HG03442 (cell line): ENCODE data around the gene XPNPEP1.
A peak's percentile ranks its signal among the peaks of the same experiment; 100 is the strongest.

ENCODE experiments used
- ATAC-seq: cut with Tn5 transposase; IDR thresholded peaks from one replicate; pipeline ENCODE4 v1.9.1; 2021; ENCODE audit warnings: mild to moderate bottlenecking, moderate library complexity; ENCODE audit not compliant: unreplicated experiment

Gene XPNPEP1

GRCh38 chr10:109922976-109923921, at the start of gene XPNPEP1:
Gene XPNPEP1, minus strand, starts transcription at chr10:109923511. Its CDS starts 78 bp downstream, at chr10:109923433.
- peak; percentile 95 for ATAC-seq

DNA sequence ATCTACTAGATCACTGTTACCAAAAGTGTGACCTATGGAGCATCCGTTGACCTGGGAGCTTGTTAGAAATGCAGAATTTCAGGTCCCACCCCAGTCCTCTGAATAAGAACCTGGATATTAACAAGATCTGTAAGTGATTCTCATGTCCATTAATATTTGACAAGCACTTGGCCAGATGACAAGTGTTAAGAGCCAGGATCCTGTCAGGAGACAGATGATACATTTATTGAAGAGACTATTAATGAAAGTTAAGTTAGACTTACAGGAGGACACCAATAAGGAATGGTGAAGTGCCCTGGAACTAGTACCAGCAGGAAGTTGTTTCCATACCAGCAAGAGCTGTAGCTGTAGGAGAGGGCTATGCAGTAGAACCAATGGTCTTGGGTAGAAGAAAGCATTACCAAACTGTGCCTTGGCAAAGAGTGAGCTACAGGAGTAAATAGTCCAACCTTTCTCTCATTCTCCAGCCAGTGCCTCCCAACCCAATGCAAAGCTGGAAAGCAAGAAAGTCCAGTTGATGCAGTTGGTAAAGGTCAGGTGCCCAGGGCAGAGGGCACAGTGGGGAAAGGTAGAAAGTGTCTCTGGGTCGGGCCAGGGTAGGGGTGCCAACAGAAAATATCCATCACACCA, 49.2 kb upstream of the XPNPEP1 start:
- no peak for ATAC-seq

DNA sequence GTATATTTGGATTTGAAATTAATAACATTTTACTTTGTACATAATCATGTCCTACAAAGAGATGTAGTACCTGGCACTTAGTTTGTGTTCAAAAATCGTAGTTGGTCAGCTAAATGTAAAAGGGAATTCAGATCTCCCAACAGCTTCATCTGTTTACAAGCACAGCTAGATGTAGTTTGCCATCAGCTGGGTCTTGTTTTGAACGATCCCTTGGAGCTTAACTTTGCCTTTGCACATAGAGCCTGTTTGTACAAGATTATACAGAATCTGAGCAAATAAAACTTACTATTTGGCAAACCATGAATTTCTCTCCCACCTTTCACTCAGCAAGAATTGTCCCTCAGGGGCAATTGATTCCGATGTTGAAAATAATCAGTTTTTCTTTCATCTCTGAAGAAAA, 48.3 kb upstream of the XPNPEP1 start:
- ATAC-seq, result no peak

DNA sequence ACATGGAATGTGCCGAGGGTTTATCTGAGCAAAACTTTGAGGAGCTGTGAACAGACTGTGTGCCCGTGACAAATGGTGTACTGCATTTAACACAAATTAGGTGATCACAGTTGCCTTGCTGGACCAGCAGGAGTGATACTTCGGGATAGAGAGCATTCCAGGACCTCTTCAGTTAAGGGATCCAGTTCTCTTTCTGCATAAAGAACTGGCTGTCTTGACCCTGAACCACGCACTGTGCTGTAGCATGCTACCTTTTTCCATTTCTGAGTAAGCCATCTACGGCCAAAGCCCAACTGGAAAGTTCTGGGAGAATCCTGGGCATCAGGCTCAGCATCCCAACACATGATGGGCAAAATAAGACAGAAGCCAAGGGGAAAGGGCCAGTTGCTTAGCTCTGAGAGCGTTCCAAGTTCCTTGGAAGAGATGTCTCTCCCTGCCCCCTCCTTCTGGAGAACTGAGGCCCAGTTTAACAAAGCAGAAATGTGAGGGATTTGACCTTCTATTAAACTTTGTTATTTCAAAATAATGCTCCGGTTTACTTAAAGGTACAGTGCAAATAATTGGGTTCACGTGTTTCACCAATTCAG, 46.5 kb upstream of the XPNPEP1 start:
- no peak for ATAC-seq

- ATAC-seq, result no peak
Measured at GRCh38 chr10:109968953-109969759, 45.8 kb upstream of the XPNPEP1 start.

DNA sequence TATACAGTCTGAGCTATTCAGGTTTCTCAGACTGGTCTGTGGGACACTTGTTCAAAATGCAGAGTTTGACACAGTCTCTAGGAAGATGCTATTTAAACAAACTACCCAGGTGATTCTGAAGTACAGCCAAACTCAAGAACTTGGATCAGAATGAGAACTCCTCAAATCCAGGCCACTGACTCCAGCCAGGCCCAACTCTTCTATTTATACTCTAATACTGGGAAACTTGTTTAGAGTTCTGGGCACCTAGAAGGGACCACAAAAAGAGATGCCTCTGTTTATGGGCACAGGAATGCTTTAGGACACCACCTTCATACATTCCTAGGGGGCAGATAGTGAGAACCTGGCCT, 44.4 kb upstream of the XPNPEP1 start:
- ATAC-seq, result no peak

DNA sequence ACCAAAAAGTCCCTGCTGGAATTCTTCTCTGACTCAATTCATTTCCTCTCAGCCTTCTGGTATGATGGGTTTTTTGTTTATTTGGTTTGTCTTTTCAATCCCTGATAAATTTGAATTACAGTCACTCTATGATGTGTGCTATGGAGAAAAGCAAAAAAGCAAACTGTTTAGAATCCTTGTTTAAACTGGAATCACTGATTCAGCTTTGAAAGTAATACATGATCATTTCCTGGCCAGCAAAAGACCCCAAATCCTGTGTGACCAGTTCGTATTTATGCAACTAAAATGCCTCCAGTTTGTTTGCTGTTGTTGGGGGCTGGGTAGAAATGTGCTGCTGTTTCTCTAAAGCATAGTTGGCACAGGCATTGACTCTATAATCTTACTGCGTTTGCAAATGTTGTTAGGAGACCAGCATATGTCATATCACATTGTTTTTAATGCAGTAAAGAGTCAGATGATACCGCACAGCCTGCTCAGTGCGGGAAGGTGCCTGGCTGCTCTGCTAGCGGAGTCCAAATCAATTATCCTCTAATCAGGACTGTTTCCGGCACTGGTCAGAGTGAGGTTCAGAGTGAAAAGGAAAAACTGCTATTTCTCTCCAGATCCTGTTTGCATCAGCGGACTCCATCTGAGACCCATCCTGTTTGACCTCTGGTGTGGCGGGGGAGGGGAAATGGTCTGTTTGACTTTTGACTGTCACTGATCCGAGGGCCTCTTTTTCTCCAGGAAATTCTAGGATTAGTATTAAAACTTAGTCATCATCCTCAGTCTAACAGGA, 43.8 kb upstream of the XPNPEP1 start:
- no peak for ATAC-seq

- no peak for ATAC-seq
Measured at GRCh38 chr10:109964318-109964717, 41.0 kb upstream of the XPNPEP1 start.

DNA sequence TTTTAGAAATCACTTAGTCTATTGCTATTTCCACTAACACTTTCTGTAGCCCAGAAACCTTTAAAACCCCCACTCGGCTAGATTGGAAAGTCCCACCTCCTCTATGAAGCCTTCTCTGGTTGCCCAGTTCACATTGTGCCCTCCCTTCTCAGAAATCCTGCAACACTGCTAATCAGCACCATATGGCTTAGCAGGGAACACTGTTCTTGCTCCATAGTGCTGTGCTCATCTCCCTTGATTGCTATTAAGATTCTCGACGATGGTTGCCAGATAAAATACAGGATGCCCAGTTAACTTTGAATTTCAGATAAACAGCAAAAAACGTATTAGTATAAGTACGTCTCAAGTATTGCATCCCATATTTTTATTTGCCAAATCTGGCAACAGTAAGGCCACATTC, 40.1 kb upstream of the XPNPEP1 start:
- no peak for ATAC-seq

DNA sequence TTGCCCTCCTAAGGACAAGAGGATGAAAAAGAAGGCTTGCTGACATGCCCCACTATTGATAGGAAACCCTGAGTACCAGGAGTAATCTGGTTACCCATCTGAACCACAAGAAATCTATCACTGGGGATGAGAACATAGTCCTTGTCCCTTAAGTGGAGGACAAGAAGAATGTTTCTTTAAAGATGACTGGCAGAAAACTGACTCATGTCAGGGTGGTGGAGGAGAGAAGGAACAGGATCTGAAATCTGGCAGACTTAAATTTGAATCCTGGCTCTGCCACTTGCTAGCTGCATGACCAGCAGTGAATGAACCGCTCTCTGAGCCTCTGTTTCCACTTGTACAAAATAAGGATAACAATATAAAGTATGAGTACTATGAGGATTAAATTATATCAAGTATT, 38.9 kb upstream of the XPNPEP1 start:
- no peak for ATAC-seq

DNA sequence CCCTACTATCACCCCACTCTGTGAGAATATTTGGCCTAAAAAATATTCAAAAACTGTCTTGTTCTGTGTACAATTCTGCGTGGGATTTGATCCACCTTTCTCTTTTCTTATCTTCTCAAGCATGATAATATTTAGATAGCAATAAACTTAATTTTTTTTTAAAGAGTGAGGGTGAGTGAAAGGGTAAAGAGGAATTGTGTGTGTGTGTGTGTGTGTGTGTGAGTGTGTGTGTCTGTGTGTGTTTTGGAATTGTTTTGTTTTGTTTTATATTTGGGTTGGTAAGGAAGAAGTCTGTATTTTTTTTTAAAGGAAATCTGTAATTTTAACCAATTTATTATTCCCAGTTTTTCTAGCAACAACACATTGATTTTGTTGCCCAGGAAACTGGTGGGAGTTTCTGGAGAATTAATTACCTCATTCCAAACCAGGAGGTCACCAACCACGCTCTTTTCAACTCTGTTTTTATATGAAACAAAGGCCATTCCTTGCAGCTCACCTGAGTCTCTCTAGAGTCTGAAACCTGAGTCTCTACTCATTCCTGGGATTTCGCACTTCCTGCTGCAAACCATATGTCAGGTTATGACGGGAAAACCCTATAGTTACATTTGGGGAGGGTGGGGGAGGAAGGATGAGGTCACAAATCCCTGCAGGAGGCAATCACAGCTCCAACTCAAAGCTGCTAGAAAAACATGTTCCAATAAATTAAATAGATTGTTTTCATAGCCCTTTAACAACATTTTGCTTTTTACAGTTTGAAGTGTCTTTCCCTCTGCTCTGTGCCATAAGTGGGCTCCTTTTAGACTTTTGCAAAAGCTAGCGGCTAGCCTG, 38.1 kb upstream of the XPNPEP1 start:
- ATAC-seq, result no peak

DNA sequence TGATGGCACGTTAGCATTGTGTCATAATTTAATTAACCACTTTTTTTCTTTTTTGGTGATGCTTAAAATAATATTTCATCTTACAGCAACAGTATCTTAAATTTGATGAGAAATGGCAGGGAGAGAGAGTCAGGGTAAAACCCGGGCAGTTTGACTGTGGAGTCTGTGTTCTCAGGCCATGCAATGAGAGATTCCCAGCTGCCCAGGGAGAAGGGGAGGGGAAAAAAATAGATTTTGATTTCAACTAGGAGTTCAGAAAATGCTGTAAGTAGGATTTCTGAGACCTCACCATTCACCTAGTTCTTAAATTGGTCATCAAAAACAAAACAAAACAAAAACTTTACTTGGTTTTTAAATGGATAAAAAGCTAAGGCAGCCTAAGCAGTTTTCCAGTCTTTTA, 37.4 kb upstream of the XPNPEP1 start:
- no peak for ATAC-seq

- ATAC-seq, result no peak
Measured at GRCh38 chr10:109959259-109960145, 36.2 kb upstream of the XPNPEP1 start.

- no peak for ATAC-seq
Measured at GRCh38 chr10:109958059-109958458, 34.7 kb upstream of the XPNPEP1 start.

DNA sequence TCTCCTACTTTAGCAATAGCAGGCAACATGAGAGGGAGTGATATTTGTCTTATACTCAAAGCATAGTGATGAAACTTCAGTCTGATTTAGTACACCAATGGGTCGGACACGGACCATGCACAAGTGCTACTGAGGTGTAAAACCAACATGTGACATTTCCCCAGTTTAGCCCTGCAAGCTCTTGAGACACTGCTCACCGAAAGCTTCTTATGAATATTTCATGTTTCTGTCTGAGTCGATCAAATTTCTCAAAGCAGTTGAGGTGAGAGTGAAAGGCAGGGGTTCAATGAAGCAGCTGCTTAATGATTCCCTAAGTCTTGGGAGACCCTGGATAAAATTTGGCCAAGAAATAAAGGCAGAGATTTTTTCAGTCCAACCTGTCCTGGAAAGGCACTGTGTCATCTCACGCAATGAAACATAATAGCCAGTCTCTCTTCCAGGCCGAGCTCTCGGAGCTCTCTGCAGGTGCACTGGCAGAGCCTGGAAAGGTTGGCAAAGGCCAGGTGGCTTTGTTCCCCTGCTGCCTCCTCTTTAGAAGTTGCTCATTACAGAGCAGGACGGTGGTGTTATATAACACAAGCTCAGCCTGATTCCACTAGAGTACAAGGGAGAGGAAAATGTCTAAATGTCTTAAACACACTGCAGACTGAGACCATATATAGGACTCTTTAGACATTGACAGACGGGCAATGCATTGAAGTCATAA, 33.9 kb upstream of the XPNPEP1 start:
- ATAC-seq, result peak; percentile 97

DNA sequence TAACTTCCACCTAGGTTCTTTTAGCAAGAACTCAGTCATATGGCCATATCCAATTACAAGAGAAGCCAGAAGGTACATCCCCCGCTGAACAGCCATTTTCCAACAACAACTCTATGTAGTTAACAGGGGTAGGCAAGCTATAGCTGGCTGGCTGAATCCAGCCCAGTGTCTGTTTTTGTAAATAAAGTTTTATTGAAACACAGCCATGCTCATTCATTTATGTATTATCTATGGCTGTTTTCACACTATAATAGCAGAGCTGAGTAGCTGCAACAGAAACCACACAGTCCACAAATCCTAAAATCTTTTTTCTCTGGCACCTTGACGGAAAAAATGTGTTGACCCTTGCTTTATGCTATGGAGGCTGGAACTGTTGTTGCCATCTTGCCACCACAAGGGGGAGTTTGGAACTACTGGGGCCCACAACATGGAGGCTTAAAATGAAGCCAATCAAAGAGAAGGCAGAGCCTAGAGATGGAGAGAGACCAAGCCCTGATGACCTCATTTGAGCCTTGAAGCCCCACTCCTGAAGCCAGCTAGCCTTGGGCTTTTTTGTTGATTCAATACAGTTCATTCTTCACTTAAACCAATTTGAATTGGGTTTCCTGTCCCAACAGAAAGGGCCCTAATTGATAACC, 33.3 kb upstream of the XPNPEP1 start:
- peak; percentile 67 for ATAC-seq

- no peak for ATAC-seq
Measured at GRCh38 chr10:109953766-109954165, 30.5 kb upstream of the XPNPEP1 start.
